ENCODE data around the gene AP3D1.

Gene AP3D1

DNA sequence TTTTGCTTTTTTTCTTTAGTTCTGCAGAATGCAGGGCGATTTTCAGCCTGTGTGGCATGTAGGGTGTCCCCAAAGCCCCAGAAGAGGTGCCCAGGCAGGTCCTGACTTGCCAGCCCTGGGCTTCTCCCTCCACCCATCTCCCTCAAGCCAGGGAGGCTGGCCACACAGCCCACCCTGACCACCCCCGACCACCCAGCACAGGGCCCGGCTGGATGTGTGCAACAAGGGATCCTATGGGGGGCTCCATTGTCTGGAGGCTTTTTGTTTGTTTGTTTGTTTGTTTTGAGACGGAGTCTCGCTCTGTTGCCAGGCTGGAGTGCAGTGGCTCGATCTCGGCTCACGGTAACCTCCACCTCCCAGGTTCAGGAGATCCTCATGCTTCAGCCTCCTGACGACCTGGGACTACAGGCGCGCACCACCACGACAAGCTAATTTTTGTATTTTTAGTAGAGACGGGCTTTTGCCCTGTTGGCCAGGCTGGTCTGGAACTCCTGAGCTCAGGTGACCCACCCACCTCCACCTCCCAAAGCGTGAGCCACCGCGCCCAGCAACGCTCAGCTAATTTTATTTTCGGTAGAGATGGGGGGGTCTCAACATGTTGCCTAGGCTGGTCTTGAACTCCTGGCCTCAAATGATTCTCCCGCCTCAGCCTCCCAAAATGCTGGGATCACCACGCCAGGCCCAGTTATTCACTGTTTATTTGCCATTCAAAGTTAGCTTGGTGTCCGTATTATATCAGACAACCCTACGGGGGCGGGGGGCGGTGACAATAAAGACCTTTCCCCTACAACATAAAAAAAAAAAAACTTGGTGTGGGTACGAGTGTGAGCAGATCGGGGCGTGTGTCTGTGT lies 92.6 kb downstream of the AP3D1 start:
- DNase-seq: no peak

GRCh38 chr19:2057484-2058469 lies 93.6 kb downstream of the AP3D1 start:
- DNase-seq: no peak

- DNase-seq: no peak
Measured at GRCh38 chr19:2056837-2057192, 94.6 kb downstream of the AP3D1 start.

GRCh38 chr19:2055931-2056836 lies 95.2 kb downstream of the AP3D1 start:
- DNase-seq: peak in 1 of 2 donors; percentile 54

- no peak for DNase-seq
Measured at GRCh38 chr19:2054763-2055162, 96.6 kb downstream of the AP3D1 start.

DNA sequence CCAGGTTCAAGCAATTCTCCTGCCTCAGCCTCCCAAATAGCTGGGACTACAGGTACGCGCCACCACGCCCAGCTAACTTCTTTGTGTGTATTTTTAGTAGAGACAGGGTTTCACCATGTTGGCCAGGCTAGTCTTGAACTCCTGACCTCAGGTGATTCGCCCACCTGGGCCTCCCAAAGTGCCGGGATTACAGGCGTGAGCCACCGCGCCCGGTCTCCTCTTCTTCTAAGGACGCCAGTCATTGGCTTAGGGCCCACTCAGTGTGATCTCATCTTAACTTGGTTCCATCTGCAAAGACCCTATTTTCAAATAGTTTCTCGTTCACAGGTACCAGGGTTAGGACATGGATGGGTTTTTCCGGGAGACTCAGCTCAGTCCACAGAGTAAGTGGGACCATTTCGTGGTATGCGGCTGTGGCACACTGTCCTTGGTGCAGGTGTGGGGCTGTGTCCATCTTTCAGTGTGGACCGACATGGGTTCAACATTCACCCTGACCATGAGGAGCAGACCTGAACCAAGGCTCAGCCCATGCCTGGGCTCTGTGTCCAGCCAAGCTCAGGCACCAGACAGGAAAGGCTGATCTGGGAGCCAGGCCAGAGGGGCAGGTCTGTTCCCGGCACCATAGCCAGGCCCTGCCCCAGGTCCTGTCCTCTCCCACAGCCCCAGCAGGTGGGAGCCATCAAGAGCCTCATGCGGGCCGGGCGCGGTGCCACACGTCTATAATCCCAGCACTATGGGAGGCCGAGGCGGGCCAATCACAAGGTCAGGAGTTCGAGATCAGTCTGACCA lies 97.6 kb downstream of the AP3D1 start:
- no peak for DNase-seq

GRCh38 chr19:2051773-2052704 lies 99.3 kb downstream of the AP3D1 start:
- peak; percentile 72 to 78 for DNase-seq

GRCh38 chr19:2050991-2051772 lies 100.2 kb downstream of the AP3D1 start, which contains the start of gene MKNK2:
TSS of gene MKNK2 (minus strand) at chr19:2051244. CDS start at chr19:2050851, 393 bp downstream.
- DNase-seq: peak; percentile 88 to 93
